NCI-H82 treated with DMSO at 0.1 percent for 48 hours (cell line): ENCODE measurements around the gene ADAP1.
"Not testable (repeated sequence)": the region's sequence is repeated elsewhere in the genome, so short reads cannot be mapped to it uniquely, and the experiment has no call there.

Experiments
- DNase-seq: peaks from one replicate; lab custom pipeline; 2025; ENCODE audit not compliant: unreplicated experiment; lab: John Stamatoyannopoulos, UW

ADAP1 gene

GRCh38 chr7:940599-941408 is 13.7 kb downstream of the ADAP1 start:
- DNase-seq = no peak

- no peak for DNase-seq
These were observed 14.6 kb downstream of the ADAP1 start for GRCh38 chr7:939843-940242.

- no peak for DNase-seq
These were observed 15.8 kb downstream of the ADAP1 start for GRCh38 chr7:938546-939185.

DNA sequence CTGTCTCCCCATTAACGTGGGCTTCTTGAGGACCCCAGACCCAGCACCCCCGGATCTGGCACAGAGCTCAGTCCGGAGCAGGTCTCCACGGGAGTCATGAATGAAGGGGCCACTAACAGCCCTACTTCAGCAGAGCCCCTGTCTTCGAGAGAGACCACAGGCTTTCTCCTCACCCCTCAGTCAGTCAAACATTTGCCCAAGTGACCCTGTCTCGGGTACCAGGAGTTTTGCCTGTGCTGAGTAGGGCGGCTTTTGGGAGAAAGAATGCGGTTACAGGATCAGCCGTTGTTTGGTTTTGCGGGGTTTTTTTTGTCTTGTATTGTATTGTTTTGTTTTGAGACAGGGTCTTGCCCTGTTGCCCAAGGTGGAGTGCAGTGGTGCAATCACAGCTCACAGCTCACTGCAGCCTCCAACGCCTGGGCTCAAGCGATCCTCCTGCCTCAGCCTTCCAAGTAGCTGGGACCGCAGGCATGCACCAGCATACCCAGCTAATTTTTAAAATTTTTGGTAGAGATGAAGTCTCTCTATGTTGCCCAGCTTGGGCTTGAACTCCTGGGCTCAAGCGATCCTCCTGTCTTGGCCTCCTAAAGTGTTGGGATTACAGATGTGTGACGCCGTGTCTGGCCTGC is 16.5 kb downstream of the ADAP1 start:
- no peak for DNase-seq

DNA sequence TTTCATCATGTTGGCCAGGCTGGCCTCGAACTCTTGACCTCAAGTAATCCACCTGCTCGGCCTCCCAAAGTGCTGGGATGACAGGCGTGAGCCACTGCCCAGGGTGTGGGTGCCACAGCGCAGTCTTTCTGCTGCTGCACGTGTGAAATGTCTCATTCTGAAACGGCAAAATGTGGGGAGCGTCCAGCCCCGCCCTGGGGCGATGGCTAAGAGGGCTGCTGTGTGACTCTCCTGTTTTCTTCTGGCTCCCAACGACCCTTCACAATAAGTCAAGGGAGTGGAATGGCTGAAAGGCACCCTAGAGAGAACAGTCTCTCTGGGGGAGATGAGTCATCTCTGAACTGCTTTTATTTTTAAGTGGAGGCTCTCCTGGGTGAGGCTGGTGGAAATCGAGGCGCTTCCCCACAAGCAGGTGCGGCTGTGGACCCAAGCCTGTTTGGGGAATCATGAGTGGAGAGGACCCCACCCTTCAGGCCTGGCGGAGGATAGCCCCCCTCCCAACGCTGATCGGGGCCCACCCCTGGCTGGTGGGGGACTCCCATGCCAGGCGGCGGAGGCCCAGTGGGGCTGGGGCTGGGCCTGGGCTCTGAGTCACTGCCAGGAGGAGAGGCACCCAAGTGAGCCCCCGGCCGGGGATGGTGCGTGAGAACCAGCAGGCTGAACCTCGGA is 18.0 kb downstream of the ADAP1 start:
- no peak for DNase-seq

GRCh38 chr7:935874-936385 is 18.6 kb downstream of the ADAP1 start:
- no peak for DNase-seq

DNA sequence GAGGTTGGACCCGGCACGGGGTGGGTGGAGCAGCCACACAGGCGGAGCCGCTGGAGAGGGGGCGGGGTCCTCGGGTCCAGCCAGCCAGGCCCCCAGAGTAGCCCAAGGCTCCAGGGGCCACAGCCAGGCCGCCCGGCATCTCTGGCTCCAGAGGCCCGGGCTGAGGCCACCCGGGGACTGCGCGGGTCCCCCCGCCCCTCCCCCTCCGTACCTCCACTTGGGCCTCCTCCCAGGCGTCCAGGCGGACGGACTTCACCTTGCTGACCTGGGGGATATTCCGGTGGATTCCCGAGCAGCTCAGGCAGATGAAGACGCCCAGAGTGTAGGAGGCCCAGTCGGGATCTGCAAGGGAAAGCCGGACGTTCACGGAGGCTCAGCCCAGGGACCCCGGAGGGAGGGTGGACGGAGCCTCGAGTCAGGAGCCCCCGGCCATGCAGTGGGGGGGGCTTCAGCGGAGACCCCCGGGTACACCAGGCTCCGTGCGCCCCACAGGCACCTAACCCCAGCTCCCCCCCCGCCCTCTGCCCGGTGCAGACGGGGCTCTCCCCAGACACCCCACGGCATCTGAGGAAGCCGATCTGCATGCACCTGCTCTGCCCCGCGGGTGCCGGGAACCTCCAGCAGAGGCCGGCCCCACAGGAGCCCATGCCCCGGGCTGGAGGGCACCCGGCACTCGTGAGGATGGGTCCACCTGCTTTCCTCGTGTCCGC is 19.2 kb downstream of the ADAP1 start:
- no peak for DNase-seq

GRCh38 chr7:934469-935163 is 19.9 kb downstream of the ADAP1 start:
- DNase-seq = no peak

DNA sequence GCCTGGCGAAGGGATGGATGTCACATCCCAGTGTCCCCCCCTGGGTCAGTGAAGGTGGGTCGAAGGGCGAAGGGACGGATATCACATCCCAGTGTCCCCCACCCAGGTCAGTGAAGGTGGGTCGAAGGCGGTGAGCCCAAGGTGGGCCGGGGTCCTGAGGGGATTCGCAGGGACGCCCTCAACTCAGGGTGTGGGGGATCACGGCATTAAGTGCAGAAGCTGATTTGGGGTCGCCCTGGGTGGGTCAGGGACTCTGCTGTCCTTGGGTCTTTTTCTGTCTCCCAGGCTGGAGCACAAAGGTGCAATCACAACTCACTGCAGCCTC is 21.9 kb downstream of the ADAP1 start:
- no peak for DNase-seq

GRCh38 chr7:931871-932650 is 22.4 kb downstream of the ADAP1 start:
- no peak for DNase-seq

DNA sequence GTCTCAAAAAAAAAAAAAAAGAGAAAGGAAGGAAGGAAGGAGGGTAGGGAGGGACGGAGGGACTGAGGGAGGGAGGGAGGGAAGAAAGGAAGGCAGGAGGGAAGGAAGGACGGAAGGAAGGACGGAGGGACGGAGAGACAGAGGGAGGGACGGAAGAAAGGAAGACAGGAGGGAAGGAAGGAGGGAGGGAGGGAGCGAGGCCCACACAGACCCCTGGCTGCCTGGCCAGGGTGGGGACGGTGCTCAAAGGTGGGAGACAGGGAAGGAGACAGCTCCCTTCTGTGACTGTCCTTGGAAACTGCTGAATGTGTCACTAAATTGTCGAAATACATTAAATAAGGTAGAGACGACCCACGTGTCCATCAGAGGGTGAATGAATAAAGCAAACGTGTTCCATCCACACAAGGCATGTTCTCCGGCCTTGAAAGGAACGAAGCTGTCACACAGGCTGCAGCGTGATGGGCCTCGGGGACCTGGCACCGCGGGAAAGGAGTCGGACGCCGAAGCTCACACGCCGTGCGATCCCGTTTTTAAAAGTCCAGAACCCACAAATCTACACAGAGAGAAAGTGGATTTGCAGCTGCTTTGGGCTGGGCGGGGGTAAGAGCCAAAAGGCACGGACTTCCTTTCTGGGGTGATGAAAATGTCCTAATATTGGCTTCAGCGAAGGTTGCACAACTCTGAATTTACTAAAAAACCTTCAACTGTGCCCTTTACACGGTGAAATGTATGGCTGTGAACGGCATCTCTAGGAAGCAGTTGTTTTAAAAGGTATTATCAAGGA is 23.3 kb downstream of the ADAP1 start:
- DNase-seq = no peak

GRCh38 chr7:929311-929711 is 25.2 kb downstream of the ADAP1 start:
- DNase-seq = no peak

DNA sequence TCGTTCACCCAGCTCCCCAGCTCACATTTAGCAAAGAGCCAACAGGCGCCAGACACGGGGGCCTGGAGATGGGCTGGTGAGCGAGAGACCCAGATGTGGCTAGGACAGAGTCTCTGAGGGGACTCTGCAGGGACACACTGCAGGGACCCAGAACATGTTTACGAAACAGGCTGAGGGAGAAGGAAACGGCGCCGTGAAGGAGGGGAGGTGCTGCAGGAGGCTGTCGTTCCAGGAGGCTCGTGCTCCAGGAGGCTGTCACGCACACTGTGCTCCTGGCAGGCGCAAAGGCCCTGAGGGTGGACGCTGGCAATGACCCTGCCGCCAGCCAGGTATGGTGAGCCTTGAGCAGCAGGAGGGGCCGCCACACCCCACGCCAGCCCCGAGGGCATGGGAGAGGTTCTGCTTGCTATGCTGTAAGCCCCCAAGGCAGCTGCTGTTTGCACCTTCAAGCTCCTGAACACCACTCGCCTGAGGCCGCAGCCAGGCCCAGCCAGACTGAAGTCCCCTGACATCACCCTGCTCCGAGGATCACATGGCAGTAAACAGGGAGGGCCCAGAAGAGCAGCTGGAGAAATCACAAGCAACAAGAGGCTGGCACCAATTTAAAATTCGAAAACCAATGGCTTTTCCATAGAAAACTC is 27.3 kb downstream of the ADAP1 start:
- DNase-seq = no peak

DNA sequence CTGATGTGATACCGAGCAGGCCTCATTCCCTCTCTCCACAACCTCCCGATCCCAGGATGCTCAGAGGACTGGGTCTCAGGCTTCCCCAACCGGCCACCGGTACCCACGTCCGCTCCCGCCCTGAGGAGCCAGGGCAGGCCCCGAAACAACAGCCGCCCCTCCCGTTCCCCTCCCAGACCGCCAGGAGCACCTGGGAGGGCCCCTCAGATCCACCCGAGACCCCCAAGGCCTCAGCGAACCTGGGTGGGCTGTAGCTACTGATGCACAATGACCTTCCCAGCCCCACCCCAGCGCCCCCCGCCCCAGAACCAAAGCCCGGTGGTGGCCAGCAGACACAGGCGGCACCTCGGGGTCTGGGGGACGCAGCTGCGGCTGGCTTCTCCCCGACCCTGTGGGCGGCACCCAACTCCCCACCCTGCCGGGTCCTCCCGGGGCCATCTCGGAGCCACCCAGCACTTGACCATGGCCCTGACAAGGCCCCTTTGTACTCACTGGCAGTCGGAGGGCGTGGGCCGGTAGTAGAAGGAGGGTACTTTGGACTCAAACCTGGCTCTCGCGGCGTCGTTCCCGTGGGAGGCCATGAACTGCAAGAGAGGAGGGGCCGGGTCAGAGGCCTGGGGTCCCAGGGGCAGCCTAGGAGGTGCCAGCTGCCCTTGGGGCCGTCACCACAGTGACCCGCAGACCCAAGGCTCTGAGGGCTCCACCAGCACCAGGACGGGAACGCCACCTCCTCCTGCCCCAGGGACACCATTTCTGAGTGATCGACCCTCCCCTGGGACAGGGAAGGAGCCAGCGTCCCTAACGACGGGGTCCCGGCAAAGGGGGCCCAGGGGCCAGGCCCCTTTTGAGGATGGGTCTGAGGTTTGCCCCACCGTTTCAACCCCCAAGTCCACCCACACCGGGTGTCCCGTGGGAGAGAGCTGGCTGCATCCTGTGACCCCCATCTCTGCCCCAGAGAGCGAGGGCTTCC is 28.1 kb downstream of the ADAP1 start:
- DNase-seq = no peak

DNA sequence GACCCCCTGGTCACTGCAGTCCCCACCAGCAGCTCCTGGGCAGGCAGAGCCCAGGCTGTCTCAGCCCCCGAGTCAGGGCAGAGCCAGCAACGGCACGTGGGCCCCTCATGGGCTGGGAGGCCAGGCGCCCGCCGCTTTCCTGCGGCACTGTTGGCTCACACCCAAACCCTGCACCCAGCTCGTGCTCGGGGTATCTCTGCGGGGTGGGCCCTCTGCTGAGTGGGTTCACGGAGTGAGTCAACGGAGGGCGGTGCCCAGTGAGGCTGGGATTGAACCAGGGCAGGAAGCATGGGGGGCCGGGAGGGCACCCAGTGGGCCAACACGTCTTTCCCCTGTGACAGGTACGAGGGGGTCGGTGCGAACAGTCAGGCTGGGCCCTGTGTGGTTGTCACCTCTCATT is 28.9 kb downstream of the ADAP1 start:
- DNase-seq = no peak

DNA sequence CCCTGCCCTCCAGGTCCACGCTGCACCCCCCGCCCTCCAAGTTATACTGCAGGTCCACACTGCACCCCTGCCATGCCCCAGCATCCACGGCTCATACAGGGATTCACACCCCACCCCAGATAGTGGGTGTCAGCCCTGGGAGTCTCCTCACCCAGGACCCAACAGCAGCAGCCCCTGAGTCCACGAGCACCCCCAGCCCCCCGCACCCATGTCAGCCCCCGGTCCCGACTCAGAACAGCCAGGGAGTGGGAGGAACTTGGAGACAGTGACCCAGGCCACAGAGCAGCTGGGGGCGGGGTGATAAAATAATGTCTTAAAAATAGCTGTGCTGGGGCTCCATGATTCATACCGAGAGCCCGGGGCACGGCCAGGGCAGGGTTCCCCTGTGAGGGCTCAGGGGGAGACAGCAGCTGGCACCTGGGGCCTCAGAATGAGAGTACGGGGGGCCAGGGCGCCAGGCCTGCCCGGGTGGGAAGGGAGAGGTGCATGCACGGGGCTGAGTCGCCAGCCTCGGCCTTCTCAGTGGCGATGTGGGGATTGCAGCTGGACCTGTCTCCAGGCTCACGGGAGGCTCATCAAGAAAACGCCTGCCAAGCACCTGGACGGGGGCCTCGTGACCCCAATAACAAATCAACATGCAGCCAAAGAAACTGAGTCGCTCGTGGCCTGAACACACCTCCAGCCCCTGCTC is 29.8 kb downstream of the ADAP1 start:
- no peak for DNase-seq

GRCh38 chr7:924042-924441 is 30.4 kb downstream of the ADAP1 start:
- DNase-seq = not testable (repeated sequence)
